DND-41 (cell line): ENCODE results near the gene ASB4.

ENCODE experiments used
- ATAC-seq: fragments of 200-7000 bp; cut with Tn5 transposase; 3 replicates; pipeline ENCODE4 v1.9.1; 2021; ENCODE audit warnings: low read depth; ENCODE audit not compliant: insufficient read depth
- DNase-seq: peaks from one replicate; pipeline ENCODE4 v3.0.0-alpha.2; 2020
- H2AFZ ChIP-seq: 2 replicates; pipeline ENCODE4 v1.6.0; 2012; ENCODE audit warnings: low read depth, low read length
- H3K27ac ChIP-seq: 2 replicates; pipeline ENCODE4 v1.5.1; 2012; ENCODE audit warnings: low read length, inconsistent platforms
- H3K27me3 ChIP-seq: fragments of 200-600 bp; sonication (generic); 2 replicates; pipeline ENCODE4 v1.6.0; 2012; ENCODE audit warnings: low read length, mild to moderate bottlenecking, inconsistent platforms; ENCODE audit not compliant: insufficient read depth, poor library complexity
- H3K36me3 ChIP-seq: 2 replicates; pipeline ENCODE4 v1.5.1; 2012; ENCODE audit warnings: low read length, inconsistent platforms; ENCODE audit not compliant: insufficient read depth
- H3K4me1 ChIP-seq: 2 replicates; pipeline ENCODE4 v1.5.1; 2012; ENCODE audit warnings: mild to moderate bottlenecking, low read length; ENCODE audit not compliant: insufficient read depth
- H3K4me2 ChIP-seq: 2 replicates; pipeline ENCODE4 v1.6.0; 2012; ENCODE audit warnings: mild to moderate bottlenecking, moderate library complexity, low read length, inconsistent platforms; ENCODE audit not compliant: insufficient read depth
- H3K4me3 ChIP-seq, 2 experiments: fragments of 200-600 bp in 1 of 2; shearing (Covaris generic) in 1 of 2; 2 replicates each; pipeline ENCODE4 v1.5.1; 2012 to 2016; ENCODE audit warnings: inconsistent platforms in 2 of 2, low read length in 2 of 2, mild to moderate bottlenecking in 2 of 2, low read depth in 1 of 2, moderate library complexity in 1 of 2
- H3K79me2 ChIP-seq: 2 replicates; pipeline ENCODE4 v1.6.0; 2012; ENCODE audit warnings: low read length, inconsistent platforms; ENCODE audit not compliant: insufficient read depth
- H3K9ac ChIP-seq: 2 replicates; pipeline ENCODE4 v1.6.0; 2012; ENCODE audit warnings: low read depth, mild to moderate bottlenecking, inconsistent platforms, low read length, moderate library complexity
- H3K9me3 ChIP-seq: 2 replicates; pipeline ENCODE4 v1.5.1; 2012; ENCODE audit warnings: low read length, moderate library complexity, mild to moderate bottlenecking, inconsistent platforms; ENCODE audit not compliant: insufficient read depth, severe bottlenecking
- H4K20me1 ChIP-seq: 2 replicates; pipeline ENCODE4 v1.6.0; 2012; ENCODE audit warnings: low read length; ENCODE audit not compliant: insufficient read depth
- EZH2 ChIP-seq: IDR thresholded peaks from 3 replicates; pipeline ENCODE4 v1.6.1; 2012; ENCODE audit warnings: borderline replicate concordance, low read depth, mild to moderate bottlenecking, moderate library complexity, low read length, inconsistent platforms; ENCODE audit not compliant: severe bottlenecking
- TF ChIP-seq, protein P1 (sequence below): IDR thresholded peaks from 2 replicates; pipeline ENCODE4 v1.5.1; 2012; ENCODE audit warnings: borderline replicate concordance, low read length, moderate library complexity, mild to moderate bottlenecking; ENCODE audit not compliant: poor library complexity, severe bottlenecking; ENCODE audit errors: extremely low read depth

The ASB4 gene

DNA sequence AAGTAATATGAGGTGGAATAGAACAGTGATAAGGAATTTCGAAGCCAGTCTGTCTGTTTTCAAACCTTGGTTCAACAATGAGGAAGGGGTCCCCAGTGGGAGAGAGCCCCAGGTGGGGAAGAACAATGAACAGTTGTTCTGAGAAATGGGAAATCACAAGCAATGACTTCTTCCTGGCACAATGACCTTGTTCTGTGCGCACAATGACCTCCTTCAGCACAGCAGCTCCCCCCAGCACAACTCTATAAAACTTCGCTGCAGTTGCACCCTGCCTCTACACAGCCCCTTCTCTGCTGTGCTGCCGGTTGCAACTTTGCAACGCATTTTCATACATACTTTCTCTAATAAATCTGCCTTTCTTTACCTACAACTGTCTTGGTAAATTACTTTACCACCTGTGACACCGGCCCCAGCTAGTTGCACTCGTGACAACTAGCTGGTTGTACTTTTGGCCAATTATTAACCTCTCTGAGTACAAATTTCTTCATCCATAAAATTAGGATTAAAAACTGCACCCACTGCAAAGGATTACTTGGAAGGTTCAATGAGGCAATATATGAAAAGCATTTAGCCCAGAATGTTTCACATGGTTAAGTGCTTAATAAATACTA, 40.5 kb downstream of the ASB4 start:
- H4K20me1 ChIP-seq, result no peaks in the 10 kb centered on the region
- no peak overlapping the region for H3K4me2 ChIP-seq
- no peaks in the 10 kb centered on the region for H3K79me2 ChIP-seq
- TF ChIP-seq EZH2, result no peak
- TF ChIP-seq, protein P1, sequence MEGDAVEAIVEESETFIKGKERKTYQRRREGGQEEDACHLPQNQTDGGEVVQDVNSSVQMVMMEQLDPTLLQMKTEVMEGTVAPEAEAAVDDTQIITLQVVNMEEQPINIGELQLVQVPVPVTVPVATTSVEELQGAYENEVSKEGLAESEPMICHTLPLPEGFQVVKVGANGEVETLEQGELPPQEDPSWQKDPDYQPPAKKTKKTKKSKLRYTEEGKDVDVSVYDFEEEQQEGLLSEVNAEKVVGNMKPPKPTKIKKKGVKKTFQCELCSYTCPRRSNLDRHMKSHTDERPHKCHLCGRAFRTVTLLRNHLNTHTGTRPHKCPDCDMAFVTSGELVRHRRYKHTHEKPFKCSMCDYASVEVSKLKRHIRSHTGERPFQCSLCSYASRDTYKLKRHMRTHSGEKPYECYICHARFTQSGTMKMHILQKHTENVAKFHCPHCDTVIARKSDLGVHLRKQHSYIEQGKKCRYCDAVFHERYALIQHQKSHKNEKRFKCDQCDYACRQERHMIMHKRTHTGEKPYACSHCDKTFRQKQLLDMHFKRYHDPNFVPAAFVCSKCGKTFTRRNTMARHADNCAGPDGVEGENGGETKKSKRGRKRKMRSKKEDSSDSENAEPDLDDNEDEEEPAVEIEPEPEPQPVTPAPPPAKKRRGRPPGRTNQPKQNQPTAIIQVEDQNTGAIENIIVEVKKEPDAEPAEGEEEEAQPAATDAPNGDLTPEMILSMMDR, result no peak
- DNase-seq, result no peak
- H3K9ac ChIP-seq, result no peak overlapping the region
- peaks cover 10% of the 10 kb centered on the region; the same call in 1 of the 2 replicates for H3K4me1 ChIP-seq
- no peaks in the 10 kb centered on the region for H3K36me3 ChIP-seq
- no peak overlapping the region for H3K4me3 ChIP-seq
- no peaks in the 10 kb centered on the region for H3K9me3 ChIP-seq
- ATAC-seq, result no peak
- peak overlapping the region; percentile 22; the same call in 1 of the 2 replicates for H2AFZ ChIP-seq
- H3K27me3 ChIP-seq, result no peaks in the 10 kb centered on the region
- no peak overlapping the region for H3K27ac ChIP-seq

DNA sequence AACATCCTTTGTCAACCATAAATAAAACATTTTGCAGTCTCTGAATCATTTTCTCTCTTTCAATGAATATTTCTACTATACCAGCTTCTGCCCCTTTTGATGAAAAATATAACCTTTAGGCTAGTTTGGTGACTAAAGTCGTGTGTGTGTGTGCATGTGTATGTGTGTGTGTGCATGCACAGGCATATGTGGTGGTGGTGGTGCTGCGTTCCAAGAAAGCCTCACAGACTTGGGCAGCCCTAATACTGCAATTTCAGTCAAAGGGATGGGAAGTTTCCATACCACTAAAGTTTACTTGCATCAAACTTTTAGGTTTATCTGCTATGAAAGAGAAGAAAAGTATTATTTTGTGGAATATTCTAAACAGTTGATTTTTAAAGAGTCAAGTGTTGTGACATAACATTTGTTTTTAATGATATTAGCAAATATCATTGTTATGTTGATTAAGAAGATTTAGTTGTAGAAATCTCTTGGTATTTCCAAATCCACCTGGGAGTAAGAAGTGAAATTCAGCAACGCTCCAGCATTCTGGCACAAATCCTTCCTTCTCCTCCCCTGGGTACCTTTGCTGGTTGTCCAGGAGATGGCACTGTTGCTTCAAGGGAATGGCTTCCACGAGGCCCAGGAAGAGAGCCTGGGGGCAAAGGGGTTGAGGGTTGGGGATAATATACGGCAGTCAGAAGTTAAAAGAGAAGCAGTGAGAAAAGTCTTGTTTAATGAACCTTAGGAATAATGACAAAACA, 41.5 kb downstream of the ASB4 start:
- Histone ChIP-seq H3K27me3 (no peaks in the 10 kb centered on the region), H3K4me1 (peaks cover 10% of the 10 kb centered on the region; the same call in 1 of the 2 replicates), H3K9ac (no peak overlapping the region), H4K20me1 (no peaks in the 10 kb centered on the region), H2AFZ (peak overlapping the region; percentile 29; the same call in 1 of the 2 replicates), H3K27ac (0 out of 2 replicates have a peak overlapping the region, but pooled peaks have one; percentile 1), H3K79me2 (no peaks in the 10 kb centered on the region), H3K9me3 (no peaks in the 10 kb centered on the region), H3K4me2 (no peak overlapping the region), H3K36me3 (no peaks in the 10 kb centered on the region), H3K4me3 (no peak overlapping the region)
- TF ChIP-seq, protein P1, result peak; percentile 90
- TF ChIP-seq EZH2, result no peak
- DNase-seq (peak; percentile 49), ATAC-seq (peak; percentile 89)

DNA sequence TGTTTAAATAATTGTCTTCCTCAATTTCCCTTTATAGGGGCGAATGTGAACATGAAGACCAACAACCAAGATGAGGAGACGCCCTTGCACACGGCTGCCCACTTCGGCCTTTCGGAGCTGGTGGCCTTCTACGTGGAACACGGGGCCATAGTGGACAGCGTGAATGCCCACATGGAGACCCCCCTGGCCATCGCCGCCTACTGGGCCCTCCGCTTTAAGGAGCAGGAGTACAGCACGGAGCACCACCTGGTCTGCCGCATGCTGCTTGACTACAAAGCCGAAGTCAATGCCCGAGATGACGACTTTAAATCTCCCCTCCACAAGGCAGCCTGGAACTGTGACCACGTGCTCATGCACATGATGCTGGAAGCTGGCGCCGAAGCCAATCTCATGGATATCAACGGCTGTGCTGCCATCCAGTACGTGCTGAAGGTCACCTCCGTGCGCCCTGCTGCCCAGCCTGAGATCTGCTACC, 42.1 kb downstream of the ASB4 start:
- Histone ChIP-seq H3K79me2 (no peaks in the 10 kb centered on the region), H3K27ac (0 out of 2 replicates have a peak overlapping the region, but pooled peaks have one; percentile 2), H3K4me1 (peaks cover 10% of the 10 kb centered on the region; the same call in 1 of the 2 replicates), H3K4me3 (no peak overlapping the region), H4K20me1 (no peaks in the 10 kb centered on the region), H3K9ac (no peak overlapping the region), H3K27me3 (no peaks in the 10 kb centered on the region), H2AFZ (peak overlapping the region; percentile 42; the same call in 1 of the 2 replicates), H3K4me2 (no peak overlapping the region), H3K9me3 (no peaks in the 10 kb centered on the region), H3K36me3 (no peaks in the 10 kb centered on the region)
- no peak for DNase-seq
- ATAC-seq, result peak; percentile 36; the same call in 1 of the 3 replicates
- TF ChIP-seq, protein P1, result no peak
- TF ChIP-seq EZH2, result no peak
